Measurements from ENCODE around the gene SULF2.

The SULF2 gene

DNA sequence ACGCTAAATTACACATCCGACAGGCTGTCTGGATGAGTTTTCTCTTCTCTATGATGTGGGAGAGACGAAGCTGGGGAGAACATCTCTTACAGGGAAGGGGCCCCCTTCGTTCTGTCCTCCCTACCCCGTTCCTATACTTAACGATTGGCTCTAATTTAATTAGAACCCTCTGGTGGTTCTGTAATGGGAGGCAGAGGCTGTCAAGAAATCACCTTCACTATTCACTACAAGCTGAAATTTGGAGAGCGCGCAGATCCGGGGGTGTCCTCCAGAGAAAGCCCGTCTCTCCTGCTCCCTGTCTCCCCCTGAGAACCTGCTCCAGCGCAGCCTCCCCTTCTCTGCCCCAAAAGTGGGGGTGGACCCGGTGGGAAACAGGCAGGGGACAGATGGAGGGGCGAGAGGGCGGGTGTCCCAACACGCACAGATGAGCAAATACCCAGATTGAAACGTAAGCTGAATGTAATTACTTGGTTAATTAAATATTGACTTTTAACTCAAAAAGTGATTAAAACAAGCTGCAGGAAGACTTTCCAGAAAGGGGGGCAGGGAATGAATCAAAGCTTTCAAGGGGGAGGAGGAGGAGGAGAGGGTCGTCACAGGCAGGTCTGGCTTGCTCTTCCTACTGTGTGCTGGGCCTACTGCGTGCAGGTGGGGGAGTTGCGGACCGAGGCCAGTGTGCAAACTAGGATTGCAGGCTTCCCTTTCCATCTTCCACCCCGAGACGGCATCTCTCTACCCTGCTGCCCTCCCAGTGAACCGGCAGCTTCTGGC lies 1.3 kb downstream of the SULF2 start:
- DNase-seq, result no peak

DNA sequence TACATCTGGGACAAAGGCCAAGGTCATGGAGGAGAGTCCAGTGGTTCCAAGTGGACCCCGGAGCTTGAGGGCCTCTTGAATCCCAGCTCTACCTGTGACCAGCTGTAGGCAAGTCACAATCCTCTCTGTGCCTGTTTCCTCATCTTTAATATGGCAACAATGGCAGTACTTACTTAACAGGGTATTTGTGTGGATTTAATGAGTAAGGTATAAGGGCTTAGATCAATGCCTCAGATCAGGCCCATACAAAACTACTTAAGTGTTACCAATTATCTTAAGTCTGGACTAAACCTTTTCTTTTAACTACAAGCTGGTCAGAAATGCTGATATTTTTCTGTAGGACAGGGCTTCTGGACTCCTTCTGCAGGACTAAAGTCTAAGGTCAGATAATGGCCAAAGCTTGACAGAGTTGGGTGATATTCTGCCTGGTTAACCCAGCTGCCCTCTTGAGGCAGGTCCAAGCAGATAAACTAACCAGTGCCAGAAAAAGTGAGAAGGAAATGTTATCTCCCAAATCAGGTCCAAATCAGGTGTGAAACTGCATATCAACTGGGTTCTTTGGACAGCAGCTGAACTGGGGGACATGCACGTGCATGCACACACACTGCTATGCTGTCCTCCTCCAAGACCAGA lies 2.2 kb downstream of the SULF2 start:
- no peak for DNase-seq

GRCh38 chr20:47782076-47782475 lies 3.2 kb downstream of the SULF2 start:
- DNase-seq, result no peak

- no peak for DNase-seq
These were observed 3.6 kb downstream of the SULF2 start for GRCh38 chr20:47781632-47782031.

DNA sequence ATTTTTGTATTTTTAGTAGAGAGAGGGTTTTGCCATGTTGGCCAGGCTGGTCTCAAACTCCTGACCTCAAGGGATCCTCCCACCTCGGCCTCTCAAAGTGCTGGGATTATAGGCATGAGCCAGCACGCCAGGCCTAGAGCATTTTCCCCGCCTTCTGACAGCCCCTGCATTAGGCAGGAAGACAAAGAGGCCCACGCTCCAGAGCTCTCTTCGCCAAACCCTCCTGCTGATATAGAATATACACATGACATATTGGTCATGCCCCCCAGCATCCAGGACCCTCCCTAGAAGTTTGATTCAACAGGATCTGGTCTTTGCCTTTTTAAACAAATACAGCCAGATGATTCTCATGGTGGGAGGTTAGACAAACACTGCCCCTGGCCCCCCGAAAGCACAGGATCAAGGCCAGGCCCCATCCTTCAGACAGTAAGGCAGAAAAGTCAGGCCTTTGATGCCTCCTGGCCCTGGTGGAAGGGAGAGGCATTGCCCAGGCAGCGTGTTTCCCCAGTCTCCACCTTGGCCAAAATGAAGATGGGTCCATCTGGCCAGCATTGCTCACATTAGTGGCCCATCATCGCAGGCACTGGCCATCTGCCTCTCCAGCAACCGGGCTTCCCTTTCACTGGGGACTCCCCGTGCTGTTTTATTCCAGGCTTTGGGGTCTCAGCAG lies 4.4 kb downstream of the SULF2 start:
- DNase-seq, result no peak

DNA sequence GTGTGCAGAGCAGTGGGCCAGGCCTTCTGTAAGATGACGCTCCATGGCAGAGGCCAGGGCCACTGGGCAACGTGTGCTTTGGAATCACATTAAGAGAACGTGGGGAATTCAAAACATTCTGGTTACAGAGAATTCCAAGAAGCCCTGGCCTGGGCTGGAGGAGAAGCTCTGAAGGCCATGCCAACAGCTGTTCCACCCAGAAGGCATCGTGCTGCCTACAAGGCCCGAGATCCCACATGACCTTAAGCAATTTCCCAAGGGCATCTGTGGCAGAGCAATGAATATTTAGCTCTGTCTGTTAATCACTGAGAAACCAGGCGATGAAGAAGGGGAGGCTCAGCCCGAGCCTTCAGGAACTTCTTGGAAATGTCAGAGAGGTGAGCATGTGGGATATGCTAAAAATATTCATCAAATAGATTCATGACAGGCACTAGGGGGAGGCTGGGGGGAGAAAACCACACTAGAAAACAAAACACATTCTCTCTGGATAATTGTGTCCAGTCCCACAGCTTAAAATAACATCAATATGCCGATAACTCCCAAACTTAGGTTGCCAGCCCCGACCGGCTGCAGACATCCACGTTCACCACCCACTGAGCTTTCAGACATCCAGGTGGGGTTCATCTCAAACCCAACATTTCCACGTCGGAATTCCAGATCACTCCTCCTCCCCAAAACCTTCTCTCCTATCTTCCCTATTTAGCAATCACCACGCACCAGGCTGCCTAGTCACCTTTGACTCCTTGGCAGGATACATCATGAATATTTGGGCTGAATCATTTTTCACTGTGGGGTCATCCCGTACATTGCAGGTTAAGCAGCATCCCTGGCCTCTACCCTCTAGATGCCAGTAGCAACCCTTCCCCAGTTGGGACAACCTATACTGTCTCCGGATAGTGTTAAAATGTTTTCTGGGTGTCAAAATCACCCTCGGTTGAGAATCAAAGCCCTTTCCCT lies 6.6 kb downstream of the SULF2 start:
- no peak for DNase-seq

- no peak for DNase-seq
These were observed 8.1 kb downstream of the SULF2 start for GRCh38 chr20:47777220-47777619.

DNA sequence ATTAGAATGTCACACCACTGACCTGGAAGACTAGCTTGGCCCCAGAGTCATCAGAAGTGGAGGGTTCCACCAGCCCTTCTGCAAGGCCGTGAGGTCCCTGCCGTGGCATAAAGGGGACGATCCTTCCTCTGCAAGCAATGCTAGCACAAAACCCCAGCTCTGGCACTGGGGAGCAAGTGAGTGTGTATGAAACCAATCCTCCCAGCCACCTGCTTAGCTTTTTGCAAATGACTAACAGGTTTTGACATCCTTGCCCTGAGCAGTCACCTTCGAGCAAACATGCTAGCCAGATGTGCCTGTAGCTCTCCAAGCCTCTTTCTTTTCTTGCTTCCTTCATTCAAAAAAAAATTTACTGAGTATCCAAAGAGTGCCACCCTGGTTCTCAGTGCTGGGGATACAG lies 8.6 kb downstream of the SULF2 start:
- DNase-seq, result no peak

DNA sequence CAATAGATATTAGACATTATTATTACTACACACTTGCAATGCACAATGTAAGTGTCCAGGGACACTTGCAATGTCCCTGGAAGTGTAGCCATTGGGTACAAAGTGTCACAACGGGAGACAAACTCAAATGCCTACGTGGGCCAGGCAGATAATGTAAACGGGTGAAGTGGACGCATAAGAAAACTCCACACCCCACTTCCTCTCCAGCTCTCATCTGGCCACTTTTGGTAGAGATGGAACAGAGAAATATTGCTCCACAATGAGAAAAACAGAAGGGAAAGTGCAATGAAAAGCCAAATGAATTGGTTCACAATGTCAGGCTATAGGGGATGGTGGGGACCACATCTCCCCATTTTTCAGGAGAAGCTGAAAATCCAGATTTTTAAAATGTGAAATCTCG lies 9.4 kb downstream of the SULF2 start:
- DNase-seq, result no peak

GRCh38 chr20:47775039-47775438 lies 10.2 kb downstream of the SULF2 start:
- DNase-seq, result no peak

DNA sequence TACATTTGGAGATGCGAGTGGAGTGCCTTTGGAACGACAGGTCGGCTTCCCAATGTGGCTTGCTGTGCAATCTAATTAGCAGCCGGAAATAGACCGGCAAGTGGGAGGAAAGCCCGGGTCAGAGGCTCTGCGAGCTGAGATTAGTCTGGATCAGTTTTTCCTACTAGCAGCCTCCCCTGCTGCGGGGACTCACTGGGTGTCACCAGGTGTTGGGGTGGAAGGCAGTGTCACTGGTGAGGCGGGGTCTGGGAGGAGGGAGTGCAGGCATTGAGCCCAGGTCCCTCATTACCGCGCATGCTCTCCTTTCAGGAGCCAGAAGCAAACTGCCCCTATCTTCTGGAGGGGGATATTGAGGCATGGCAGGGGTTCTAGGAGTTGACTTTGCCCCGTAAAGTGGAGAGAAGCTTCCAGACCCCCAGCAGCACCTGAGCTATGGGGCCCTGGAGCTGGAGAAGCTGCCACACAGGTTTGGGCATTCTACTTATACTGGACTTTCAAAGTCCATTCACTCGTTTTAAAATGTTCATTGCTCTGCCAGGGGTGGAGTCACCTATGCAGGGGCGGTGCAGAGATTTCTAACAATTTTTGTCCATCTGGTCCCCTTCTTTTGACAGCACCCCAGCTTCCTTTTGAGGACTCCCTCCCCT lies 11.0 kb downstream of the SULF2 start:
- no peak for DNase-seq

DNA sequence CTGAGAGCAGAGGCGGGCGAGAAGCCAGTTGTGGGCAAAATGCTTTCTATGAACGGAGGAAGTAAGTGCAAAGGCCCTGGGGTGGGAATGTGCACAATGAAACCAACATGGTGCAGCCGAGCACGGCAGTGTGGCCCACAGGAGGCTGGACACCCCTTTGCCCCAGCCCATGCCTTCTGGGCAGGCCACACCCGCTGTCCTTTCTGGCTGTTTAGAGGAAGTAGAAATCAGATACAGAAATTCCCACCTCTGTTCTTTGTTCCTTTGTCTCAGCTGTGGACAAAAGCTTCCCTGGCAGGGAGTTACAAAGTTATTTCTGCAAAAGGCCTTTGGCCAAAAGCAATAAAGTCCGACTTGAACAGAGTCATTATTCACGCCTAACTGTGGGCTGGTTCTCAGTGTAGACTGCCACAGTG lies 11.9 kb downstream of the SULF2 start:
- DNase-seq, result no peak

DNA sequence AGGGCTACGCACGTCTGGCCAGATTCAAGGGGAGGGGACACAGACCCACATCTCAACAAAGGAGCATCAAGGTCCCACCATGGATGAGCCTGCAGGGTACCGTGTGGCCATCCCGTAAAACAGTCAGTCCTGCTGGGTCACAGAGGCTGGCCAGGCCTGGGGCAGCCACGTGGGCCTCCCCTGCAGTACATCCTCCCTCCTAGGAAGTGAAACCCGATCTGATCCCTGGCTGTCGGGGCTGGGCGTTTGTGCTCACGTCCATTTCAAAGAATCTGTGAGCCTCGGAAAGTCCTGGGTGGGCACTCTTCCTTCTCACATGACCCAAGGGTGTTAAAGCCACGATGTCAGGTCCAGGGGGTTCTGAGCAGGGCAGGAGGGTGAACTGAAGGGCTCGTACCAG lies 14.3 kb downstream of the SULF2 start:
- DNase-seq, result no peak

DNA sequence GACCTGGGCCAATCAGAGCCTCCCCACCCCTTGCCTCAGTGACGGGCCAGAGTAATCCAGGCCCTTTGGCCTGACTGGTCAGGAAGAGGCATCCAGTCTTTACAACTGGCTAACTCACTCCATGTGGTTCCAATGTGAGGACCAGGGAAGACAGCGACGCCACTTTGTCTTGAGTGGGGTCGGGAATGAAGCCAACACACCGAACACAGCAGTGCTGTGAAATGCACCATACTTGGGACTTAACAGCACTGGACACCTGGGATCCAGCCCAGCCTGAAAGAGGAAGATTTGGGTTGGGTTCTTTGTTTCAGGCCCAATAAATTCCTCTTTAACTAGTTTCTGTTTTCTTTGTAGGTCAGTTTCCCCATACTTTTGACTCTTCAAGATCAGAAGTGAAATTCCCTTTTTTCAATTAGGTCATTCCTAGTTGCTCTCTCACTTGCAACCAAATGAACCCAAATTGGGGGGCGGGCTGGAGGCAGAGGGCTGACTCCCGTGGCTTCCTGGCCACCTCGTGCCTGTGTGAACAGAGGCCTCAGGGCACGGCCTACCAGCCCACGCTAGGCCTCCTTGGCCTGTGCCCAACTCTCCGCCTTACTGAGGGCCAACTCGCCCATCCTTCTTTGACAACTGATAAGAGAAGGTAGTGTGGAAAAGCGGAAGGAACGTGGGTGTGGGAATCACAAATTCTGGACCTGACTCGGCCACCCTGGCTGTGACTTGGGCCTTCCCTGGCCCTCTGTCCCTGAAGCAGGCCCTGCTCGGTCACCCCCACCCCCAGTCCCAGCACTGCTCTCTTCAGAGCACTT lies 17.1 kb downstream of the SULF2 start:
- DNase-seq, result no peak

GRCh38 chr20:47765691-47766594 lies 19.3 kb downstream of the SULF2 start:
- DNase-seq, result no peak

DNA sequence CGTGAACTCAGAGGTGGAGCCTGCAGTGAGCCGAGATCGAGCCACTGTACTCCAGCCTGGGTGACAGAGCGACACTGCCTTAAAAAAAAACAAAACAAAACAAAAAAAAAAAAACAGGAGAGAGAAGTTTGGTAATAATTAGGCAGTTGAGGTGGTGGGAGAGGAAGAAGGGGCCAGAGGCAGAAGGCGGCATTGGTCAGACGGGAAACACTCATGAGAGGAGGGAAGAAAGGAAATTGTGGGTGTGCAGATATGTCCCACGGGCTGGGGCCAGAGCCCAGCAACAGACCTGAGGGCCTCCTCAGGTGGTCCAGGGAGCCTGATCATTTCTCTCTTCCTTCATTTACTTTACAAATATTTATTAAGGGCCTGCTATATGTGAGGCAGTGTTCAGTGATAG lies 20.0 kb downstream of the SULF2 start:
- DNase-seq, result no peak

DNA sequence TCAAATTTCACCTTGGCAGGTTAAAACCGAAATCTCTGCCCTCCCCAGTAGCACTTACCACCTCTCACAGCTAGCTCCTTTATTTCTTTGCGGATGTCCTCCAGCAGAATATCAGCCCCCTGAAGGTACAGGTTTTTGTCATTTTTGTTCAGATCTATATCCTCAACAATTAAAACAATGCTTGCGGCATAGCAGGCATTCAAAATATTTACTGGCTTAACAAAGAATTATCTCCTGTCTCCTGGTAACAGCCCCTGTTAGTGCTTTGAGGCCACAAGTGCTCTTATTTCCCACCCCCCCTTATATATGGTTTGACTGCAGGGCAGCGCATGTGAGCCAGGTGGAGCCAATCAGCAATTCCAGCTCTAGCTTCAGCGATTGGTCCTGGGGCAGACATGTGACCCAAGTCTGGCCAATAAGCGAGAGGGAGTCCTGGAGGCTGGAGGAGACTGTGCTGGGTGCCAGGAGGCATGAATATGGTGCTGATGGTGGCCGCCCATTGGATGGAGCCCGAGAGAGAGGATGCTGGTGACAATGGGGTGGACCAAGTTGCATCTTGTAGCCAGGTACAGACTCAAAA lies 21.0 kb downstream of the SULF2 start:
- no peak for DNase-seq

DNA sequence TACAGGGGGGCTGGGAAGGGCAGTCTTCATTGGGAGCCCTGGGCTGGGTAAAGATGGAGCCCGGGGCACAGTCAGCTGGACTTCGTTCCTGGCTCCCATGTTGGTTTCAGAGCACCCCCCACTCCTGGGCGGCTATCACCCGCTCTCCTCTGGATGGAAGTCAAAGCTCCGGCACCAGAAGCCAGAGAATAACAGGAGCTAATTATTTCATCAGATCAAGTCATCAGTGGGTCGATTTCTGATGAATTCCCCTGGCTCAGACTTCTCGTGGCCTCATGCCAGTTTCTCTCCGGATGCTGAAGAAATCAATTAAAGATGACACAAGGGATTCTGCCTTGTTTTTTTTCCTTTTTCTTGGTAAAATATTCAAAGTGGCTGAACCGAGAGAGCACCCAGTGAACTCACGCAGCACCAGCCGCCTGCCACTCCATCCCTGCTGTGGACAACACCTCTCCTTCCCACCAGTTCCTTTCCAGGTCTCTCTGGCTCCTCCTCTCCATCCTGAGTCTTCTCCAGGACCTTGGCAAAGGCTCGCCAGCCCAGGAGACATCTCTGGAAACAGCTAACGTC lies 22.5 kb downstream of the SULF2 start:
- no peak for DNase-seq

- DNase-seq, result no peak
These were observed 23.7 kb downstream of the SULF2 start for GRCh38 chr20:47761482-47762047.
